DND-41 (cell line): Measurements from ENCODE around the gene IQGAP2.

ENCODE experiments used
- ATAC-seq: fragments of 200-7000 bp; cut with Tn5 transposase; 3 replicates; pipeline ENCODE4 v1.9.1; 2021; ENCODE audit warnings: low read depth; ENCODE audit not compliant: insufficient read depth
- DNase-seq: peaks from one replicate; pipeline ENCODE4 v3.0.0-alpha.2; 2020
- H2AFZ ChIP-seq: 2 replicates; pipeline ENCODE4 v1.6.0; 2012; ENCODE audit warnings: low read depth, low read length
- H3K27ac ChIP-seq: 2 replicates; pipeline ENCODE4 v1.5.1; 2012; ENCODE audit warnings: low read length, inconsistent platforms
- H3K27me3 ChIP-seq: fragments of 200-600 bp; sonication (generic); 2 replicates; pipeline ENCODE4 v1.6.0; 2012; ENCODE audit warnings: low read length, mild to moderate bottlenecking, inconsistent platforms; ENCODE audit not compliant: insufficient read depth, poor library complexity
- H3K36me3 ChIP-seq: 2 replicates; pipeline ENCODE4 v1.5.1; 2012; ENCODE audit warnings: low read length, inconsistent platforms; ENCODE audit not compliant: insufficient read depth
- H3K4me1 ChIP-seq: 2 replicates; pipeline ENCODE4 v1.5.1; 2012; ENCODE audit warnings: mild to moderate bottlenecking, low read length; ENCODE audit not compliant: insufficient read depth
- H3K4me2 ChIP-seq: 2 replicates; pipeline ENCODE4 v1.6.0; 2012; ENCODE audit warnings: mild to moderate bottlenecking, moderate library complexity, low read length, inconsistent platforms; ENCODE audit not compliant: insufficient read depth
- H3K4me3 ChIP-seq, 2 experiments: fragments of 200-600 bp in 1 of 2; shearing (Covaris generic) in 1 of 2; 2 replicates each; pipeline ENCODE4 v1.5.1; 2012 to 2016; ENCODE audit warnings: inconsistent platforms in 2 of 2, low read length in 2 of 2, mild to moderate bottlenecking in 2 of 2, low read depth in 1 of 2, moderate library complexity in 1 of 2
- H3K79me2 ChIP-seq: 2 replicates; pipeline ENCODE4 v1.6.0; 2012; ENCODE audit warnings: low read length, inconsistent platforms; ENCODE audit not compliant: insufficient read depth
- H3K9ac ChIP-seq: 2 replicates; pipeline ENCODE4 v1.6.0; 2012; ENCODE audit warnings: low read depth, mild to moderate bottlenecking, inconsistent platforms, low read length, moderate library complexity
- H3K9me3 ChIP-seq: 2 replicates; pipeline ENCODE4 v1.5.1; 2012; ENCODE audit warnings: low read length, moderate library complexity, mild to moderate bottlenecking, inconsistent platforms; ENCODE audit not compliant: insufficient read depth, severe bottlenecking
- H4K20me1 ChIP-seq: 2 replicates; pipeline ENCODE4 v1.6.0; 2012; ENCODE audit warnings: low read length; ENCODE audit not compliant: insufficient read depth
- EZH2 ChIP-seq: IDR thresholded peaks from 3 replicates; pipeline ENCODE4 v1.6.1; 2012; ENCODE audit warnings: borderline replicate concordance, low read depth, mild to moderate bottlenecking, moderate library complexity, low read length, inconsistent platforms; ENCODE audit not compliant: severe bottlenecking
- TF ChIP-seq, protein P1 (sequence below): IDR thresholded peaks from 2 replicates; pipeline ENCODE4 v1.5.1; 2012; ENCODE audit warnings: borderline replicate concordance, low read length, moderate library complexity, mild to moderate bottlenecking; ENCODE audit not compliant: poor library complexity, severe bottlenecking; ENCODE audit errors: extremely low read depth

The IQGAP2 gene

DNA sequence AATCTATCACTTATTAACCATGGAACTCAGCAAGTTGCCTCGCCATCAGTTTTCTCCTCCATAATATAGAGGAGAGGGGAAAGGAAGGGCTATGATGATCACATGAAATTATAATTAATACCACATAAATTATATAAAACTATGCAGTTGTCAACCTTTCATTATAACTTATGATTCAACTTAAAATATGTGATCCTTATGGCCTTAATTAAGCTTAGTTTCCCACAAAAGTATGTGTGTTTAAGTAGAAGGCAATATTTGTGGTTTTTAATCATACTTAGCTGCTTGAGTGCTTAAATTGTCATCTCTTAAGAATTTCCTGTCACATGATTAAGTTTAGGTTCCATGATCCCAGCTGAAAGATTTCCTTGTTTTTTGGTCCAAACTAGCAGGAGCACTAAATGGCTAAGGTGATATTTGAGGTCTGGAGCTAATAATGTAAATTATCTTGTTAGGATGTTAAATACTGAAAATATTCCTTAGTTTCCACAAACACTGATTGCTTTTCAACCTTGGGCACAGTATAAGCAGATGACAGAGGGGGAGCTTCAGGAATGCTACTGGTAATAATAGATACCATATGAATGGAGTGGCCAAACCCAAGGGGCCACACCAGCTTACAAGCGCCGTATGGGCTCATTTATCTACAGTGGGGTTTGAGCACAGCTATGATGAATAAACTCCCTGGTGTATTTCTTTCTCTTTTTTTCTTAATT is 286.4 kb downstream of the IQGAP2 start:
- no peak overlapping the region for H3K9ac ChIP-seq
- H3K27me3 ChIP-seq, result no peaks in the 10 kb centered on the region
- H3K27ac ChIP-seq, result no peak overlapping the region
- no peaks in the 10 kb centered on the region for H4K20me1 ChIP-seq
- H3K4me2 ChIP-seq, result no peak overlapping the region
- DNase-seq, result no peak
- TF ChIP-seq, protein P1, sequence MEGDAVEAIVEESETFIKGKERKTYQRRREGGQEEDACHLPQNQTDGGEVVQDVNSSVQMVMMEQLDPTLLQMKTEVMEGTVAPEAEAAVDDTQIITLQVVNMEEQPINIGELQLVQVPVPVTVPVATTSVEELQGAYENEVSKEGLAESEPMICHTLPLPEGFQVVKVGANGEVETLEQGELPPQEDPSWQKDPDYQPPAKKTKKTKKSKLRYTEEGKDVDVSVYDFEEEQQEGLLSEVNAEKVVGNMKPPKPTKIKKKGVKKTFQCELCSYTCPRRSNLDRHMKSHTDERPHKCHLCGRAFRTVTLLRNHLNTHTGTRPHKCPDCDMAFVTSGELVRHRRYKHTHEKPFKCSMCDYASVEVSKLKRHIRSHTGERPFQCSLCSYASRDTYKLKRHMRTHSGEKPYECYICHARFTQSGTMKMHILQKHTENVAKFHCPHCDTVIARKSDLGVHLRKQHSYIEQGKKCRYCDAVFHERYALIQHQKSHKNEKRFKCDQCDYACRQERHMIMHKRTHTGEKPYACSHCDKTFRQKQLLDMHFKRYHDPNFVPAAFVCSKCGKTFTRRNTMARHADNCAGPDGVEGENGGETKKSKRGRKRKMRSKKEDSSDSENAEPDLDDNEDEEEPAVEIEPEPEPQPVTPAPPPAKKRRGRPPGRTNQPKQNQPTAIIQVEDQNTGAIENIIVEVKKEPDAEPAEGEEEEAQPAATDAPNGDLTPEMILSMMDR, result no peak
- no peak for TF ChIP-seq EZH2
- ATAC-seq, result no peak
- H3K9me3 ChIP-seq, result no peaks in the 10 kb centered on the region
- H3K36me3 ChIP-seq, result no peaks in the 10 kb centered on the region
- H2AFZ ChIP-seq, result no peak overlapping the region
- no peaks in the 10 kb centered on the region for H3K4me1 ChIP-seq
- H3K4me3 ChIP-seq, result no peak overlapping the region
- H3K79me2 ChIP-seq, result no peaks in the 10 kb centered on the region

DNA sequence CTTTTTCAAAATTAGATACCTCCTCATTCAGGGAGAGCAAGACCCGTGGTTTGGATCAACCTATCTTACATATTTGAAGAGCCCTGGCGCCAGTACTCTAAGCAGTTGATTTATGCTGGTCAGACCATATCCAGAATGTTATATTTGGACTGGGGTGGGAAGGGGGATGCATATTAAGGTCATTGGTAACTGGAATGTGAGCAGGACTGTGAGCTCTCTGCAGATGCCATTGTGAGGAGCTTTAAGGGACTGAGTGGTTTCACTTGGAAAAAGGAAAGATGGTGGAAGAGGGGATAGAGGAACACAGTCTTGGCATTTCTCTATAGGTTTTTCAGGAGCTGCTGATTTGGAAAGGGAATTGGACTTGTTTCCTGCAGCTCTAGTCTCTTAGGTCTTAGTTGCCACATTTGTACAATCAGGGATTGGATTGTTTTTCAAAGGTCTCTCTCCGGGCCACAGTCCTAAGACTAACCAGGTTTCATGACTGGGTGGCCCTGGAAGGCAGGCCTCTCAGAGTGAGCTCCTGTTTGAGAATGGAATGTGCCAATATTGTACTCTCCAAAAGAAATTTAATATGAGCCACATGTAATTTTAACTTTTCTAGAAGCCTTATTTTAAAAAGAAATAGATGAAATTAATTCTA is 287.1 kb downstream of the IQGAP2 start:
- H3K9ac ChIP-seq, result no peak overlapping the region
- ATAC-seq (no peak), DNase-seq (no peak)
- TF ChIP-seq, protein P1, result no peak
- TF ChIP-seq EZH2, result no peak
- no peak overlapping the region for H3K4me2 ChIP-seq
- no peaks in the 10 kb centered on the region for H3K4me1 ChIP-seq
- no peaks in the 10 kb centered on the region for H3K36me3 ChIP-seq
- no peaks in the 10 kb centered on the region for H4K20me1 ChIP-seq
- H3K79me2 ChIP-seq, result no peaks in the 10 kb centered on the region
- H3K4me3 ChIP-seq, result no peak overlapping the region
- H3K27ac ChIP-seq, result no peak overlapping the region
- H3K27me3 ChIP-seq, result no peaks in the 10 kb centered on the region
- H2AFZ ChIP-seq, result no peak overlapping the region
- H3K9me3 ChIP-seq, result no peaks in the 10 kb centered on the region

DNA sequence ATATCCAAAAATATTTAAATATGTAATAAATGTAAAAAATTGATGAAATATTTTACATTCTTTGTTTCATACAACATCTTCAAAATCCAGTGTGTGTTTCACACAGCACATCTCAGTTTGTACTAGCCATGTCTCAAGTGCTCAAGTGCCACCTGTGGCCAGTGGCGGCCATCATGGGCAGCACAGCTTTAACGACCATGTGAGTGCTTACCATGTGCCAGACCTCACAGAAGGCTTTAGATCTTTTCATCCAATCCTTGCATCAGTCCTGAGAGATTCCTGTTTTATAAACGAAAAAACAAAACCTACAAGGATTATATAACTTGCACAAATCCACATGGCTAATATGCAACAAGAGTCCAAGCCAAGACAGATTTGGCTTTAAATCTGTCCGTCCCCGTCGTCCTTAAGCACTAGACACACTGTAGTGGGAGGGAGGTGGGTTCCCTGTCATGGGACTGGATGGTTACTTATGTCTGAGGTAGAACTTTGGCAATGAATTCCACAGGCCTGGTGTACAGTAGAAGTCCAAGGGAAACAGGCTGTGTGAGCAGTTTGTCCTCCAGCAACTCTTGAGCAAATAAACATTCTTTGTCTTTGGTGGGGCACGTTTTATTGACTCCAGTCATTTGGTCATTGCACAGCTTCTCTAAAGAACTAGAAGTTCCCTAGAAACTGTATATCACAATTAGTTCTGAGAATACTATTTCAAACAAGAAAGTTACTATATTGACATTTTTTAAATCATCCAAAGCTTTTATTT is 287.8 kb downstream of the IQGAP2 start:
- no peak overlapping the region for H3K4me2 ChIP-seq
- no peaks in the 10 kb centered on the region for H3K36me3 ChIP-seq
- no peak overlapping the region for H2AFZ ChIP-seq
- no peaks in the 10 kb centered on the region for H3K4me1 ChIP-seq
- H4K20me1 ChIP-seq, result no peaks in the 10 kb centered on the region
- no peaks in the 10 kb centered on the region for H3K9me3 ChIP-seq
- H3K27ac ChIP-seq, result no peak overlapping the region
- H3K9ac ChIP-seq, result no peak overlapping the region
- H3K27me3 ChIP-seq, result no peaks in the 10 kb centered on the region
- TF ChIP-seq EZH2, result no peak
- TF ChIP-seq, protein P1, result no peak
- ATAC-seq (no peak), DNase-seq (no peak)
- no peaks in the 10 kb centered on the region for H3K79me2 ChIP-seq
- H3K4me3 ChIP-seq, result no peak overlapping the region
